ENCODE measurements around the gene PRDM15.

GRCh38 chr21:41857771-41858300, 21.3 kb downstream of the PRDM15 start:
- no peak for TF ChIP-seq CTCF (IDR thresholded peaks at IDR 0.05; ENCODE audit: low read depth, low read length)
- TF ChIP-seq EZH2phosphoT487 (IDR thresholded peaks at IDR 0.05; ENCODE audit: low read depth) = no peak

Data from OCI-LY3 (cell line).